GM12878 (cell line): ENCODE results near the gene RPL10. TPM values are rescaled to one million over a fixed set of nuclear protein-coding genes. Genes with fewer than 3 reads are reported as not detected.

Source experiments
- ATAC-seq: fragments of 200-7000 bp; cut with Tn5 transposase; 3 replicates; pipeline ENCODE4 v1.9.1; 2020; ENCODE audit warnings: mild to moderate bottlenecking, moderate library complexity
- BruUV-seq: library from RNA; stranded (reverse); fragments of 400-500 nt; replicated peaks from 2 replicates; lab custom pipeline; 2021; lab: Mats Ljungman, UMichigan
- CTCF ChIA-PET: fragments of 300-600 bp; sonication (Branson Sonifier 250); formaldehyde crosslinking; extraction: SDS; loops from one replicate; lab custom pipeline; 2021; ENCODE audit warnings: inconsistent platforms; lab: Yijun Ruan, JAX
- POLR2A ChIA-PET: fragments of 350-600 bp; formaldehyde crosslinking; extraction: SDS; loops from one replicate; lab custom pipeline; 2021; ENCODE audit warnings: inconsistent platforms; lab: Charles Lee
- RAD21 ChIA-PET: fragments of 300-600 bp; sonication (Branson Sonifier 250); formaldehyde crosslinking; loops from one replicate; lab custom pipeline; 2023; ENCODE audit warnings: antibody characterized with exemption; ENCODE audit not compliant: unreplicated experiment; lab: Charles Lee
- SMC1A ChIA-PET: fragments of 300-600 bp; sonication (Branson Sonifier 250); formaldehyde crosslinking; loops from one replicate; lab custom pipeline; 2023; ENCODE audit not compliant: unreplicated experiment, uncharacterized antibody; lab: Charles Lee
- DNase-seq: peaks from one replicate; pipeline ENCODE4 v3.0.0-alpha.2; 2011; ENCODE audit warnings: low read depth, low spot score
- FAIRE-seq: peaks from 3 replicates; lab custom pipeline; 2011; peaks lifted over from hg19 to GRCh38; lab: Jason Lieb, UNC
- H2AFZ ChIP-seq: 2 replicates; pipeline ENCODE4 v1.6.0; 2011; ENCODE audit warnings: low read depth, low read length, control low read depth; ENCODE audit not compliant: control insufficient read depth
- H3K27ac ChIP-seq: 2 replicates; pipeline ENCODE4 v1.5.1; 2011; ENCODE audit warnings: control low read depth; ENCODE audit not compliant: control insufficient read depth, insufficient read depth
- H3K27me3 ChIP-seq, 2 experiments: replicated peaks in 1 of 2; 2 replicates each; pipeline versions ENCODE4 v1.6.0 to v1.6.1; 2011; ENCODE audit warnings: low read length in 1 of 2; ENCODE audit not compliant: control insufficient read depth in 2 of 2, insufficient read depth in 2 of 2
- H3K36me3 ChIP-seq, 2 experiments: 2 replicates each; pipeline ENCODE4 v1.5.1; 2011; ENCODE audit warnings: low read length in 1 of 2; ENCODE audit not compliant: control insufficient read depth in 2 of 2, insufficient read depth in 2 of 2
- H3K4me1 ChIP-seq: 2 replicates; pipeline ENCODE4 v1.6.1; 2011; ENCODE audit warnings: mild to moderate bottlenecking, low read length, moderate library complexity, mixed read lengths; ENCODE audit not compliant: control insufficient read depth, insufficient read depth
- H3K4me2 ChIP-seq: 2 replicates; pipeline ENCODE4 v1.6.0; 2011; ENCODE audit warnings: control low read depth; ENCODE audit not compliant: control insufficient read depth, insufficient read depth
- H3K4me3 ChIP-seq: fragments of 200-600 bp; sonication (generic); 2 replicates; pipeline ENCODE4 v1.5.1; 2016
- H3K79me2 ChIP-seq: 2 replicates; pipeline ENCODE4 v1.6.0; 2011; ENCODE audit warnings: low read length; ENCODE audit not compliant: control insufficient read depth, insufficient read depth
- H3K9ac ChIP-seq: 2 replicates; pipeline ENCODE4 v1.8.0; 2011; ENCODE audit warnings: low read length, control low read depth, mixed read lengths; ENCODE audit not compliant: control insufficient read depth, insufficient read depth
- H3K9me3 ChIP-seq: replicated peaks from 3 replicates; pipeline ENCODE4 v1.5.1; 2011; ENCODE audit warnings: mild to moderate bottlenecking, low read length; ENCODE audit not compliant: control insufficient read depth, insufficient read depth
- H4K20me1 ChIP-seq: 2 replicates; pipeline ENCODE4 v1.6.0; 2011; ENCODE audit not compliant: control insufficient read depth, insufficient read depth
- BCL11A ChIP-seq: IDR thresholded peaks from 2 replicates; pipeline ENCODE4 v1.6.1; 2011; ENCODE audit warnings: low read depth, low read length
- BCLAF1 ChIP-seq: fragments of 450-650 bp; IDR thresholded peaks from 2 replicates; pipeline ENCODE4 v1.6.1; 2017; ENCODE audit warnings: antibody characterized with exemption, mild to moderate bottlenecking, moderate library complexity
- BMI1 ChIP-seq: fragments of 450-650 bp; IDR thresholded peaks from 2 replicates; pipeline ENCODE4 v1.6.1; 2016; ENCODE audit warnings: mild to moderate bottlenecking, moderate library complexity, borderline replicate concordance
- CBFB ChIP-seq: IDR thresholded peaks from 2 replicates; pipeline ENCODE4 v1.6.1; 2016; ENCODE audit warnings: antibody characterized with exemption, low read depth
- CBX5 ChIP-seq: sonication (generic); IDR thresholded peaks from 2 replicates; pipeline ENCODE4 v1.6.1; 2016; ENCODE audit warnings: low read depth, moderate library complexity, mild to moderate bottlenecking, inconsistent platforms
- CHD4 ChIP-seq: fragments of 200-600 bp; sonication (generic); IDR thresholded peaks from 2 replicates; pipeline ENCODE4 v1.6.1; 2016; ENCODE audit warnings: mild to moderate bottlenecking
- E2F4 ChIP-seq: IDR thresholded peaks from 2 replicates; pipeline ENCODE4 v1.6.1; 2012; ENCODE audit warnings: low read depth, low read length, improper control_type of control experiment
- EED ChIP-seq: sonication (generic); IDR thresholded peaks from 2 replicates; pipeline ENCODE4 v1.6.1; 2016; ENCODE audit warnings: antibody characterized with exemption, low read depth
- HDGF ChIP-seq: fragments of 450-650 bp; IDR thresholded peaks from 2 replicates; pipeline ENCODE4 v1.6.1; 2016; ENCODE audit warnings: antibody characterized with exemption
- IKZF1 ChIP-seq: fragments of 450-650 bp; conservative IDR thresholded peaks from 2 replicates; pipeline ENCODE4 v1.6.1; 2017; ENCODE audit warnings: antibody characterized with exemption, mild to moderate bottlenecking
- MTA2 ChIP-seq: fragments of 450-650 bp; IDR thresholded peaks from 2 replicates; pipeline ENCODE4 v1.6.1; 2016; ENCODE audit warnings: low read depth, mild to moderate bottlenecking, moderate library complexity
- SIN3A ChIP-seq: IDR thresholded peaks from 2 replicates; pipeline ENCODE4 v1.6.1; 2012; ENCODE audit warnings: low read depth, low read length, improper control_type of control experiment
- SMARCA5 ChIP-seq: fragments of 450-650 bp; IDR thresholded peaks from 2 replicates; pipeline ENCODE4 v1.6.1; 2017; ENCODE audit warnings: mild to moderate bottlenecking
- STAT3 ChIP-seq: IDR thresholded peaks from 2 replicates; pipeline ENCODE4 v1.6.1; 2011; ENCODE audit warnings: low read depth, low read length, improper control_type of control experiment
- TBL1XR1 ChIP-seq: IDR thresholded peaks from 2 replicates; pipeline ENCODE4 v1.6.1; 2012; ENCODE audit warnings: low read depth, low read length, improper control_type of control experiment
- WRNIP1 ChIP-seq: IDR thresholded peaks from 2 replicates; pipeline ENCODE4 v1.6.1; 2011; ENCODE audit warnings: low read depth, low read length, improper control_type of control experiment, borderline replicate concordance
- YBX1 ChIP-seq: fragments of 450-650 bp; IDR thresholded peaks from 2 replicates; pipeline ENCODE4 v1.6.1; 2016; ENCODE audit warnings: antibody characterized with exemption
- ZBTB4 ChIP-seq: fragments of 450-650 bp; formaldehyde crosslinking; IDR thresholded peaks from 2 replicates; pipeline ENCODE4 v1.4.0; 2022; ENCODE audit warnings: mild to moderate bottlenecking, moderate library complexity
- WGBS: methylation state at CpG from one replicate; pipeline ENCODE4 v1.1.6; 2016; ENCODE audit warnings: low lambda C conversion rate; ENCODE audit not compliant: insufficient replicate concordance, insufficient coverage; ENCODE audit errors: missing lambda C conversion rate; 5-methylcytosine and 5-hydroxymethylcytosine counted together
- in situ Hi-C: fragments of 300-500 bp; cut with MboI; formaldehyde crosslinking; loops from 9 replicates; pipeline ENCODE4 v1.14.3; 2018; ENCODE audit warnings: mixed read lengths
- intact Hi-C: fragments of 100-400 bp; cut with micrococcal nuclease; formaldehyde crosslinking; loops from one replicate; pipeline ENCODE4 v1.14.2; 2022; ENCODE audit not compliant: unreplicated experiment
- polyA plus RNA-seq, 11 experiments: library from polyadenylated mRNA; depleted of rRNA in 4 of 11; unstranded in 6 of 11; stranded (reverse) in 5 of 11; fragments of >200 nt; fragmentation: Nextera tagmentation in 4 of 11; fragmentation: Illumina TruSeq in 1 of 11; extraction: Ambion mirVana in 4 of 11; extraction: Trizol in 1 of 11; gene quantifications; 1 replicate in 1 of 11; 2 replicates in 10 of 11; pipeline versions ENCODE4 v1.2.1 to v1.2.3, GENCODE V29; 2011 to 2016; ENCODE audit warnings: inconsistent platforms in 2 of 11, missing spikeins in 2 of 11, low read depth in 1 of 11
- total RNA-seq, 4 experiments: library from RNA; depleted of rRNA in 3 of 4; stranded (reverse); fragments of >200 nt in 3 of 4; fragmentation: Illumina TruSeq in 1 of 4; extraction: Trizol in 1 of 4; gene quantifications; 2 replicates each; pipeline versions ENCODE4 v1.2.1 to v1.2.3, GENCODE V29; 2013 to 2021

Gene RPL10
- total and polyA plus RNA-seq, 10 of the 15 experiments (the other 5 are each of a cell fraction or from before 2014, with no cell fraction given) = 1,938 to 7,222 (median 4,494) TPM

- TF ChIP-seq E2F4 (no peak), BCLAF1 (no peak), STAT3 (no peak), CBX5 (no peak), SIN3A (no peak)
Observed at GRCh38 chrX:154430479-154430878, 32.3 kb downstream of the RPL10 start (continued).

GRCh38 chrX:154430916-154431315 is 32.7 kb downstream of the RPL10 start:
- Histone ChIP-seq H3K4me3 (no peak overlapping the region), H3K79me2 (peaks cover 12% of the 10 kb centered on the region), H2AFZ (no peak overlapping the region), H3K9me3 (no peaks in the 10 kb centered on the region; the same call in 2 of the 3 replicates), H4K20me1 (no peaks in the 10 kb centered on the region), H3K4me1 (no peaks in the 10 kb centered on the region), H3K36me3 (peaks cover 0 to 2% of the 10 kb centered on the region in 2 experiments; a peak in 1 of 4 replicates), H3K27ac (no peak overlapping the region), H3K9ac (no peak overlapping the region), H3K4me2 (no peak overlapping the region), H3K27me3 (no peaks in the 10 kb centered on the region)
- 57% methylated on average over 7 of the region's 7 CpGs for WGBS
- no peak for DNase-seq
- no peak for ATAC-seq
- in situ Hi-C loops (no loop called here), intact Hi-C loops (no loop called here)
- ChIA-PET RAD21 (no interaction called here), CTCF (no interaction called here), POLR2A (no interaction called here), SMC1A (no interaction called here)
- TF ChIP-seq STAT3 (no peak), IKZF1 (no peak), EED (no peak), TBL1XR1 (no peak), CBFB (no peak), CHD4 (no peak), SMARCA5 (no peak), BCL11A (no peak), HDGF (no peak), WRNIP1 (no peak), YBX1 (no peak), ZBTB4 (no peak), BMI1 (no peak), MTA2 (no peak)
- BruUV-seq = no TSS peak
- no peak for FAIRE-seq
